Measurements from ENCODE around the gene SLC14A1.

Gene SLC14A1

DNA sequence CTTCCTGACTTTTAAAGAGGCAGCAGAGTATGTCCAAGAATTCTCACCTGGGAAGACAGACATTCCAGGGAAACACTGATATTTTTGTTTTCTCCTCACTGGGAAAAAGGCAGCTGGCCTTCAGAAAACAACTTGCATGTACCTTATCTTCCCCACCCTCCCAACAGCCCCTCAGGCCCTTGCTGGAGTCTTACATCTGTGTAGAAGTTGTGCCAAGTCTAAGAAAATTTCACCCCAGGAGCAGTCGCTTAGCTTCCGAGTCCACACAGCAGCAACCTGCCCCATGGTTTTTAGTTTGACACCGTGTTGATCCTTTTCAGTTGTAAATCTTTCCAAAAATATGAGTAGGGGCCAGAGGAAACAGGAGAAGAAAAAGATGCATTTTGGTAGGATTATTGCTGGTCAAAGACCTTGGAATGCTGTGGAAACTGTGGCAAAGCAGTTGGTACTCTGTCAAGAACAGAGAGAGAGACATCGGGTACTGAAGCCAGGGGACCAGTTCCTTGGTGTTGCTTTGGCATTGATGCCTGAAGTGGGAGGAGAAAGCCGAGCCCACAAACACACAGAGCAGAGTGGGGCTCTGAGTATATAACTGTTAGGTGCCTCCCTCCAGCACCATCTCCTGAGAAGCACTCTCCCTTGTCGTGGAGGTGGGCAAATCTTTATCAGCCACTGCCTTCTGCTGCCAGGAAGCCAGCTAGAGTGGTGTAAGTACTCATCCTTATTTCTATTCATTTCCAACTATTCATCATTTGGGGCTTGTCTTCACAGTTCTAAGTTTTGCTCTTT is at the start of gene SLC14A1:
Gene SLC14A1, plus strand, starts transcription at position 615 of the 789 bp plus-strand sequence. CDS start 6,140 bp downstream, outside the sequence.
- no peak for DNase-seq

DNA sequence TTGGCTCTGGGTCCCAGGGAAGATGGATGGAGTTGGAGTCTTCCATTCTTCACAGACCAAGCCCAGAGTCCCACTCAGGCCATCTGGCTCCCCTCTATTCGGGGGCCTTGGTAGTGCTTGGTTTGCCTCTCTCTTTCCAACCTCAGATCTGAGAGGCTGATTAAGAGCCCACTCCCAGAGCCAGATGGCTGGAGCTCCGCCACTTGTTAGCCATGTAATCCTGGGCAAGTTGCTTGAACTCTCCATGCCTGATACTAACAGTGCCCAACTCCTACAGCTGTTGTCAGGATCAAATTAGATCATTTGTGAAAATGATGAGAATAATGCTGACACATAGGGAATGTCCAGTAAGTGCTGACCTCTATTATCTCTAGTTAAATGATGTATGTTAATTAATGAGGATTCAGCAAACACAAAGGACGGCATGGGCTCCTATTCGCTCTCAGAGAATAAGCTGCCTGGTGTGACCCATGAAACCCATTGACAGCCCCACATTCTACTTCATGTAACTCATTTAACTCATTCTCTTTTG is 46.6 kb upstream of the SLC14A1 start:
- DNase-seq = no peak

DNA sequence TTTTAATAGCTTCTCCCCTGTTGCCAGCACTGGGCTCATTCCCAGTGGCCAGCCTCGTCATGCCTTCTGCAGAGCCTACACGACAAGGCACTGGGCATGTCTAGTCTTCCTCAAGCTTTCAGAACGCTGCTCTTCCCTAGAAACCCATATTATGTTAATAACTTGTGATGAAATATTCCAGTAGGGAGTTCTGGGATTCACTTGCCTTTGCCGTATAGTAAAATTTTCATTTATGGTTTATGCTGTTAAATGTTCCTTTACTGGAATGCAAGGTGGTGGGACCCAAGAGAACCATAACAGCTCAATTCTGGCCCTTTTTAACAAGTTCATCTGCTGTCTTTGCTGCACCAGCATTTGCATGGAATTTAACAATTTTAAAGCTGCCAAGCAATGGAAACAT is 45.5 kb upstream of the SLC14A1 start:
- DNase-seq = no peak

DNA sequence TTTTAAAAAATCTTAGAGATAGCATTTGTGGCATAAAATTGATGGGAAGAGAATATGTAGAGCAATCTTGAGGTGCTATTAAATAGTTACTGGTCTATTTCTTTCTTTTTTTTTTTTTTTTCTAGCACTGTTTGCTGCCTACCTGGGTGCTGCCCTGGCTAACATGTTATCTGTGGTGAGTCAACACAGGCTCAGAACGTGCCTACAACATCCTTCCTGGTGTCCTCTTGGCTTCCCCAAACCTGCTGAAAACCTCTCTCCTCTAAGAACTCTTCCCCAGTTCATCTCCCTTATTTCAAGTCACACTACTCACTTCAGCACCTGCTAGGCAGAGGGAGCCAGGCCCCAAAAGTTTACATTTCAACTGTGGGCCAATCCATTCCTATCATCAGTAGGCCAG is 45.1 kb upstream of the SLC14A1 start:
- DNase-seq = no peak

DNA sequence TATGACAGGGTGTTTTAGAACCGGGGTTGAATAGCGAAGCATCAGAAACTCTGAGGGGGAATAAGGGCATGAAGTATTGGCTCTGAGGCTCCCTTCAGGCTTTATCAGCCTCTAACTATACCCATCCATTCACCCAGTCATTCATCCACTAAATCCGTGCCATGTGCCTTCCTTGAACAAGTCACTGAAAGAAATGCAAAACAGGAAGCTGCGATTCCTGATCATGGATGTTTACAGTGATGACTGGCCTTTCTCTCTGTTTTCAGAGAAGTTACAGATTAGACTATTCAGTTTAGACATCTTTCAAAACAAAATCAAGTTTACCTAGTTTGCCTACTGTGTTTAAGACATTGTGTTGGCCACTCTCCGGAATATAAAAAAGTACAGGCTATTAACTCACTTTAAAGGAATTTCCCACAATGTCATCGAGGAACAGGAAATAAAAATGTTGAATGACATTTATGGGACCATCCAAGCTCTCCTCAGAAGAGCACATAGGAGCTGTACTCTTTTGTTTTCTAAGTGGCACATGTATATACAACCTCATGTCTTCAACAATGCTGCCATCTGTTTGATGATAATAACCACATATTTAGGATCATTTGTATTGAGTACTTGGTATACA is 43.8 kb upstream of the SLC14A1 start:
- no peak for DNase-seq

DNA sequence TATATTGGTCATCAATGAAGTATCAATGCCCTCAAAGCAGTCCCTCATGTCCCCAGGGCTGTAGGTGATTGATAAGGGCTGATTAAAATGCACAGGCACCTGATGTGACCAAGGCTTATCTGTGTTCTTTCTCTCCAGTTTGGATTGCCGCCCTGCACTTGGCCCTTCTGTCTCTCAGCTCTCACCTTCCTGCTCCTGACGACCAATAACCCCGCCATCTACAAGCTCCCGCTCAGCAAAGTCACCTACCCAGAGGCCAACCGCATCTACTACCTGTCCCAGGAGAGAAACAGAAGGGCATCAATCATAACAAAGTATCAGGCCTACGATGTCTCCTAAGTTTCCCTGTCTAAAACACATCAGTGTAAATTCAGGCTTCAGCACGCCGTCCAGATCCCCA is 41.8 kb upstream of the SLC14A1 start:
- no peak for DNase-seq

DNA sequence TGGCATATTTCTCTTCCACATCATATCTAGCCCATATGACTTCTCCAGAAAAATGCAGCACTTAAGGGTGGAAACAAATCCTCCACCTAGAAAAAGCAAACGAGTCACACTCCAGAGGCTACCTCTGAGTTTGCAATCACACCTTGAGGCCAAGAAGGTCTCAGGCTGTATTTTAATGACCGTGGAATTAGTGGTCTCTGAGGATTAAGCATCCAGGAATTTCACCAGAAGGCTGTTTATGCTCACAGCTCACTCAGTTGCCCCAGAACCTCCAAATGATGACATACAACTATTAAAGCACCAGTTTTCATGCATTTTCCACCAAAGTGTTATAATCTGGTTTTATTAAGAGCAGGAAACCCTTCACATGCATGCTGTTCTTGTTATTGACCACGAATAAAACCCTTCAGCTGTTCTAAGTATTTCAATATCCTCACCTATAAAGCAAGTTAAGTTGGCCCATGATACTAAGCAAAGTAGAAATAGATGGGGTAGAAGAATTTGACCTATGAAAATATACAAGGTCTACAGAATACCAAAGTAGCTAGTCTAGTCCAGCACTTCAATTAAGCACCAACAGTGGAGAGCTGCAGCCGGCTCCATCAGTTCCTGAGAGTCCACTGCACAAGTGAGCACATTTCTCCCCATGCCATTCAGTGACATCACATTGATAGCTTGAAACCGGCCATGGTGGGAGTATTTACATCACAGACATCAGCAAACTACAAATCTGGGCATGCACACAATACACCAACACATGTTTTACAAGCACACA is 39.5 kb upstream of the SLC14A1 start:
- no peak for DNase-seq

DNA sequence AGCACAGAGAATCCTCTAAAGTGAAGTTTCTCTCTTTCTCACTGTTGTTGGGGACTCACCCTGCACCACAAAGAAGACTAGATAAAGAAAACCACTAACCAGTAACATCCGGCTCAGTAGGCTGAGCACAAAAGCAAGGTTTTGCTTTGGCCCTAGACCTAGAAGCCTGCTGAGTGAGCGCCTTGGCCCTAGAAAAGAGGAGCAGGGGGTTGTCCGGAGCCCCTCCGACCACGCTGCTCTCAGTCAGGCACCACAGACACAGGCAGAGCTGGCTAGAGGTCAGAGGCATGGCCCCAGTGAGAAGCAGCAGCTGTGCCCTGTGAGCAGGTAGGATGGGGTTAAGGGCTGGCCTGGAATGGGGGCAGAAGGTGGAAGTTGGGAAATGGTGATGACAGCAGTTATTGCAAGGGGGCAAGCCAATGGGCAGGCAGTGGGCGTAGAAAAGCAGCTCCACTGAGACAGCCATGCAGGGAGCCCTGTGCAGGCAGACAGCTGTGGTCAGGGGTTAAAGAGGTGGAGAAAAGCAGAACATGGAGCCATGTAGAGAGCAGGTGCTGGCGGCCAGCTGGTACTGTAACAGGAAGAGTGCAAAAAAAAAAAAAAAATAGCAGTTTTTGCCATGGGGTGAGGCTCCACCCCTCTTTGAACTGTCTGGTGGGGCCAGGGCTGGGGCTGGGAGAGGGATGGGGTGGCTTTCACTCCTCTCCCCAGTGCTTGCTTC is 36.9 kb upstream of the SLC14A1 start:
- DNase-seq = no peak

DNA sequence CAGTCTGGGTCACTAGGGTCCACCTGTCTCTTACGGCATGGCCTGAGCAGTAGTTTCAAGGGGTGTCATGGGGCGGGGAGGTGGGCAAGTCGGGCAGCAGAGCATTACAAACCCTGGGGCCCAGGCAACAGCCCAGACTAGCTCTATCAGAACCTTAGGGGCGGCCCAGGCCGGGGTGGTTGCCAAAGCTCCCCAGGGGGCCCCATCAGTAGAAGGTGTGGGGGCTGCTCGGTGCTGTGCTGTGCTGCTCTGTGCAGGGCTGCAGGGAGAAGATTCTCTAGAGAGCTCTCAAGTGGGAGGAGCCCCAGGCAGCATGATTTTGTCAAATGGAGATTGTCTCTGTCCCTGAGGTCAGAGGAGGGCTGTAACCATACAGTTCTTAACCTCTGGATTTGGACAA is 36.4 kb upstream of the SLC14A1 start:
- DNase-seq = peak; percentile 3

DNA sequence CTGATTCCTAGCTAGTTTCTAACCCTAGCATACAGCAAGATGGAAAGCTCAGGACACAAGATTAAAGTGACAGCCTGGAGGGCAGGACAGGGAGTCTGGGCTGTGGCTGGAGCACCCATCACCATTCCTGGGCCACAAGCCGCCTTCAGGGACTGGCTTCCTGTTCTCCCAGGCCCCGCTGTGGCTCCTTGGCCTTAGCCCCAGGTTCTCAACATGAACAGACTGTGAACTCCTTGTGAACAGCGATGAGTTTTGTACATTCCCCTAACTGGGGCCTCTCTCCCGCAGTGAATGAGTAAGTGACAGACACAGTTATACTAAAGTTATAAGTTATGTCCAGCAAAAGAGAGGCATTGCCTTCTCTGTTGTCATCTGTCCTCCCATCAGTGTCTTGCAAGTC is 35.9 kb upstream of the SLC14A1 start:
- DNase-seq = no peak

DNA sequence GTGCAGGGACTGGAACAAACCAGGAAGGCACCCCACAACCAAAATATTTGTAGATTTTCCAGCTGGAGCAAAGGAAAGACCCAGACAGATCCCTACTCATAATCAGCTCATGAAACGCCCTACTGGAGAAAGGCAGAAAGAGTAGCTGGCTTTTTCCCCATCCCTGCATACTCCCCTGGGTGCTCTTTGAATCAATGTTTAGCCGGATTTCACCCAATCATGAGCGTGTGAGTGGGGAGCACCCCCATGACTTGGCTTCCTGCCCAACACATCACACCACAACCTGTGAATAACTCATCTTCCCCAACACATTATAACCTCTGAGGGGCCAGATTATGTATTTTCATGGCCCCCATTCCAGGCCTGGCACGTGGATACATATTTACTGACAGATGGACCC is 35.1 kb upstream of the SLC14A1 start:
- peak; percentile 23 for DNase-seq

DNA sequence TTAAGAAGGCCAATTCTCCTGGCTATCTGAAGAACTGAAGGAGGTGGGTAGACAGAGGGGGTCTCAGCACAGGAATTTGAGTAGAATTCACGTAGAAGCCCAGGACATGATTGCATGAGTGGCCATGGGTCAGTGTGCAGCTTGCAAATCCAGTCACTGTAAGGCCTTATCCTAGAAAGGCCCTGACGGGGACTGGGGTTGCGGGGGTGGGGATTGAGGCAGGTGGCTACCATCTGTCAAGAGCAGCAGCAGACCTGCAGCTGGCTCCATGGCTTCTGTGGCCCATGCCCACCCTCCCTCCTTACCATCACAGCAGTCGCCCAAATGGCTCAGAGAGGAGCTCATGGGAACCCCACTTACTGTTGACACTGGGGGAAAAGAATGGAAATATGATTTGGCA is 34.6 kb upstream of the SLC14A1 start:
- peak; percentile 19 for DNase-seq

DNA sequence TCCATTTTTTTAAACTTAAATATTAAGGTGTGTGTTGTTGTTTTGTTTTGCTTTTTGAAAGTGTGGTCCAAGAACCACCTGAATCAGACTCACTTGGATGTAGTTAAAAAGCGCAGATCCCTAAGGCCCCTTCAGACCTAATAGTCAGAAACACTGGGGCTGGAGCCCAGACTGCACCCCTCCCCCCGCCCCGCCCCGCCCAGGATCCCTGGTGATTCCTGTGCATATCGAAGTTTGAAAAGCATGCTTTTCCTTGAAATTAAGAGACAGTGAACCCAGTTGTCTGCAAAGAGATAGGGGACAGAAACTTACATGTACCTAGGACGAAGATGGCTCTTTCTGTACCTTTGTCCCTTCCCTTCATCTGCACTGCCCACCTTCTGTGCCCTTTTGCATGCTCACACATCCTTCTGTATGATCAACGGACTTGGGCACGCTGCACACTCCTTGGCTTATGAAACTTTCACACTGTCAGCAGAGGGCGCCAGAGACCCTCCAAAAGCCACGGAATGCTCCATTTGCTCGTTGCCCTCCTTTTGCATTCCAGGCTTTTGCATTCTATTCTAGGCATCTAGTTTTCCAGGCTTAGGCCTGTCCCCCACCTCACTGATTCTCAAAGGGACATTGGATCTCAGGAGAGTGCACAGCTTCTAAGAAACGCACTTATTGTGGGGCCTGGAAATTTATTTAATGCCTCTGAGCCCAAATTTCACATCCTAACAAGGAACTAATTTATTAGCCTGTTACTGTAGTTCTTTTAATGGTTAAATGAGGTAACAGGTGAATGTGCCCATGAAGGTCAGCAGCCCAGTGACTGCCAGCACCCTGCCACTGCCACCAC is 32.8 kb upstream of the SLC14A1 start:
- peak; percentile 72 for DNase-seq

DNA sequence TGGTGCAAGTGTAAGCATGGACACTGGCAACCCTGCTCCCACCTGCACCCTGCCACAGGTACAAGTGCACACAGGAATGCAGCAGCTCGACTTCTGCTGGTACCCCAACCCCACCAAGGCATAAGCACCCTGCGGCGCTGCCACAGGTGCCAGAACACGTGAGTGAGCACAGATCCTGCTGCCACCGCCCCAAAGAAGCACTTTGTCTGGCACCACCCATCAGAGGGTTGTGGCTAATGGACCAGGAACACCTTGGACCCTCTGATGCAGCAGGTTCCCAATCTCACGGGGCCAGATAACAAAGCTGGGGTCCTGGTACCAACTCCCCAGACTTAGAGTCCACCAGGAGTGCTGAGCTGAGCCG is 32.2 kb upstream of the SLC14A1 start:
- no peak for DNase-seq

DNA sequence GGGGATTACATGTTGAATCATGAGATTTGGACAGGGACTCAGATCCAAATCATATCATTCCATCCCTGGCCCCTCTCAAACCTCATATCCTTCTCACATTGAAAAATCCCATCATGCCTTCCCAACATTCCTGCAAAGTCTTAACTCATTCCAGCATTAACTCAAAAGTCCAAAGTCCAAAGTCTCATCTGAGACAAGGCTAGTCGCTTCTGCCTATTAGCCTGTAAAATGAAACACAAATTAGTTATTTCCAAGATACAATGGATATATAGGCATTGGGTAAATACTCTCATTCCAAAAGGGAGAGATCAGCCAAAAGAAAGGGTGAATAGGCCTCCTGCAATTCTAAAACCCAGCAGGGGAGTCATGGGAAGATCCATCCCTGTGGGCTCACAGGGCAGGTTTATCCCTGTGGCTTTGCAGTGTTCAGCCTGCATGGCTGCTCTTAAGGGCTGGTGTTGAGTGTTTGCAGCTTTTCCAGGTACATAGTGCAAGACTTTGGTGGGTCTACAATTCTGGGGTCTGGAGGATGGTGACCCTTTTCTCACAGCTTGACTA is 21.2 kb upstream of the SLC14A1 start:
- DNase-seq = no peak

DNA sequence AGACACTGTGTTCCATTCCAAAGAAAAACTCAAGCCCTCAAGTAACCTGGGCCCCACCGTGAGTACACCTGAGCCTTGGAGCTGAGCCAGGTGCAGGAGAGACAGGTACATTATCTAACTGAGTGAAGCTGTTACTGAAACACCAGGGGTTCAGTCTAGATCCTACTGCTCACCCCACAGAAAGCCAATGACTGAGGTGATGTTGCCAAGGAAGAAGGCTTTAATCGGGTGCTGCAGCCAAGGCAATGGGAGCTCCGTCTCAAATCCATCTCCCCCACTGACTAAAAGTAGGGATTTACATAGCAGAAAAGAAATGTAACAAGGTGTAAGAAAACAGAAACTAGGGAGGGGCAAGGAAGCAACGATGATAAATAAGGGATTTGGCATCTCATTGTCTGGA is 15.2 kb upstream of the SLC14A1 start:
- DNase-seq = no peak

DNA sequence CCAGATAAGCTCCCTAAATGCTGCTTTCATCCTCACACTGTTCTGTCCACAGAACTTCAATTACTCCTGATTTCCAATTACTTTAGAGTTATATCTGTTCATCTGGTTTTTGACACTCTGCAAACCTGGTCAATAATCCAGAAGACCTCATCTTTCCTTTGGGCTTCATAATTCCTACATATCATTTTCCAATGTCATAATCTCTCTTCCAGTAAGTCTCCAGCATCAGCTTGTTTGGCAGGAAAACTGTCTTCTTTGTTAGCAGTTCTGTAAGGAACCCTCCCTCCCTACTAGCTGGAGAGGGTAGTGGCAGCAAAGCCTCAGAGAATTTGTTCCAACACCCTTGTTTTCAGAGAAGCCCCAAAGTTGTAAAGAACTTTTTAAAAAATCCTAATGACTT is 11.9 kb upstream of the SLC14A1 start:
- no peak for DNase-seq

DNA sequence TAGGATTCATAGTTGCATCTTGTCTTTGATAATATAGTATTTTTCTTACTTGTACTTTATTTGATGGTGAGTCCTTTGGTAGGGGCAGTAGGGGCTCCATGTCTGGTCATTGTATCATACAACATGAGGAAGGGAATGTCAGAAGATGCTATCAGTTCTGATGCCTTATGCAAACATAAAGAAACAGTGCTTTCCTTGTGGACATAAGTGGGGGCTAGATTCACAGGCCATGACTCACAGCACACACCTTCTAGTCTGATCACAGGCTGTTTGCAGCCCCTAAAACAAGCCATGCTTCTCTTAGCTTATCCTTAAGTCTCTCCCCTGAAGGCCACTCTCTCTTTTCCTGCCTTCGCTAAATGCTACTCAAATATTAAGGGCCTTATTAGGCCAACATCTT is 10.7 kb upstream of the SLC14A1 start:
- DNase-seq = no peak

DNA sequence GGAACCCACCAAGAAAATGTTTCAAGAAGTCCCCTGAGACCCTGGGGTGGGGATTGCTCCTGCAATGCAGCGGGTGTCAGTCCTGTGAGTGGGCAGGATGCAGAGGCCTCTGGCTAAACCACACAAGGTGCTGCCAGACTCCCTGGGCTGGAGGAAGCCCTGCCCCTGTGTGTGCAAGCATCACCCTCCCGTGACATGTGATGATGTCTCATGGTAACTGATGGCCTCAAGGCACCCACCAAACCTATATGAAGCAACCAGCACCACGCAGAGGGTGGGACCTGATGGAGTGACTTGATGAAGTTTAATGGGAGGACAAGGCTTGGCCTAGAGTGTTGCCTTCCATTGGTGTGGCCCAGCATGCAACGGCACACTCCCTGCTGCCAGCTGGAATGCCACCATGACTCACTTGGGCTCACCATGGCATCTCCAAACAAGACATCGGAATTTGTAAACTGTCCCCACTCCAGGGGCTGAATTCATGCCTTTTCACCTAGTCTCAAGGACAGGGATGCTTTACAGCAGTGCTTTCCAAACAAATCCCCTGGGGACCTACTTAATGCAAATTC is 8.7 kb upstream of the SLC14A1 start:
- DNase-seq = no peak

DNA sequence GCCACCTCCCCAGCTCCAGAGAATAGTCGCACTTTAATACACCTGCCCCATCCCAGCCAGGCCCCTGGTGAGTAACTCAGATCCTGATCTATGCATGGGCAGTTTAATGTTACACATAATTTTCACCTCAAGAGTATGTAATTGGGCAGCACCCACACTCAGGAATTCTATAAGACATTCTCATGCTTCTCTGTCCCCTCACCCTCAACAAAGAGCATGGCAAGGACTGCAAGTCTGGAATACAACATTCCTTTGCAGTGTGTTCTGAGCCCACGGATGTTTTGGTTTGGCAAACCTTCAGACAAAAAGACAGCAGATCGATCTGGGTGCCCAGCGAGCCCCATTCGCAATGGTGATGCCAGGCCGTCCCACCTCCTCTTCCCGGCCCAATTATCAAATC is 4.9 kb upstream of the SLC14A1 start:
- no peak for DNase-seq

DNA sequence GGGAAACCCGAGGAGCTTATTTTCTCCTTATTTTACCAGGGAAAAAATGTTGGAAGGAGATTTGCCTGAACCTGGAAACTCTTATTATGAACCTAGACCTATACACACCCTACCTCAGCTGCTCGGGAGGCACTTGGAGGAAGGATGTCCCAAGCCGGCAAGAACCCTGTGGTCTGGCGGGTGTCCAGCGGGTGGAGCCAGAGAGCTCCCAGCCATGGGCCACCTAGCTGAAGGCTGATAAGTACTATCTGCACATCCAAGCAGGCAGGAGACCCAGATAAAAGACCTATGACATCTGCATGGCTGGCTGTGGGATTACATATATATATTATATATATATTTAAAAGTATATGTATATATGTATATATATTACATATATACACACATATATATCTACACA is 1.1 kb upstream of the SLC14A1 start:
- DNase-seq = peak; percentile 71

Data from NCI-H345 (cell line).